ENCODE data around the gene GALNT14. TPM values are rescaled to one million over a fixed set of nuclear protein-coding genes. Genes with fewer than 3 reads are reported as not detected.

GALNT14 gene
- total and polyA plus RNA-seq, 10 of the 15 experiments (the other 5 are each of a cell fraction or from before 2014, with no cell fraction given) = 3.7 to 17.8 (median 6.0) TPM

- RAD21 ChIA-PET (ENCODE audit: unreplicated experiment) = no interaction called here
- H3K79me2 ChIP-seq (ENCODE audit: control insufficient read depth, insufficient read depth, low read length) = no peaks in the 10 kb centered on the region
- DNase-seq (ENCODE audit: low read depth, low spot score) (no peak), ATAC-seq (peak; percentile 45), FAIRE-seq (no peak)
- 3% methylated on average over 4 of the region's 4 CpGs for WGBS (ENCODE audit: insufficient coverage, insufficient replicate concordance, low lambda C conversion rate, missing lambda C conversion rate)
- CTCF ChIA-PET = interaction anchor here (7.3 to 8.5 kb wide), 2 partner anchors 304 to 467 kb away, joined by 89 to 99 read pairs; no protein-coding TSS in a partner anchor
- H2AFZ ChIP-seq (ENCODE audit: control insufficient read depth, low read depth, low read length) = no peak overlapping the region
- no peak overlapping the region for H3K4me2 ChIP-seq (ENCODE audit: control insufficient read depth, insufficient read depth)
- POLR2A ChIA-PET = no interaction called here
- peaks cover 14% of the 10 kb centered on the region for H3K4me1 ChIP-seq (ENCODE audit: control insufficient read depth, insufficient read depth, low read length)
- H4K20me1 ChIP-seq (ENCODE audit: control insufficient read depth, insufficient read depth) = no peaks in the 10 kb centered on the region
- no TSS peak for BruUV-seq (replicated peaks)
- no peak overlapping the region for H3K4me3 ChIP-seq
- no peak overlapping the region for H3K9ac ChIP-seq (ENCODE audit: control insufficient read depth, insufficient read depth, low read length)
- H3K27ac ChIP-seq (ENCODE audit: control insufficient read depth, insufficient read depth) = no peak overlapping the region
- no peaks in the 10 kb centered on the region for H3K36me3 ChIP-seq (ENCODE audit: control insufficient read depth in 2 of 2, insufficient read depth in 2 of 2, low read length in 1 of 2)
- in situ Hi-C loops (cut with MboI) = loop anchor here (10.0 kb wide), 1 partner anchor 297 kb away; no protein-coding TSS in a partner anchor
- SMC1A ChIA-PET (ENCODE audit: uncharacterized antibody, unreplicated experiment) = no interaction called here
- TF ChIP-seq JUNB (IDR thresholded peaks at IDR 0.05) = no peak
- no peak for TF ChIP-seq RELA (IDR thresholded peaks at IDR 0.05; ENCODE audit: borderline replicate concordance, partially characterized antibody)
- TF ChIP-seq YBX1 (IDR thresholded peaks at IDR 0.05) = no peak
- TF ChIP-seq PML (IDR thresholded peaks at IDR 0.05; ENCODE audit: low read length) = no peak
- TF ChIP-seq SUPT20H (IDR thresholded peaks at IDR 0.05; ENCODE audit: borderline replicate concordance, control insufficient read depth, low read depth, low read length) = no peak
- TF ChIP-seq NR2F1 (conservative IDR thresholded peaks at IDR 0.05) = no peak
- no peak for TF ChIP-seq FOS (IDR thresholded peaks at IDR 0.05; ENCODE audit: borderline replicate concordance, extremely low read depth, insufficient read length)
- no peak for TF ChIP-seq PBX3 (IDR thresholded peaks at IDR 0.05; ENCODE audit: insufficient replicate concordance, low read depth, low read length)
- no peak for TF ChIP-seq POLR2AphosphoS5 (IDR thresholded peaks at IDR 0.05; ENCODE audit: low read length)
- no peak for TF ChIP-seq E2F8 (IDR thresholded peaks at IDR 0.05; ENCODE audit: low read depth, partially characterized antibody)
- no peak for TF ChIP-seq PAX8 (IDR thresholded peaks at IDR 0.05)
- TF ChIP-seq ZNF207 (IDR thresholded peaks at IDR 0.05; ENCODE audit: borderline replicate concordance) = no peak
- no peak for TF ChIP-seq MYC (IDR thresholded peaks at IDR 0.05; ENCODE audit: insufficient read depth, insufficient read length, insufficient replicate concordance, low read length, severe bottlenecking)
- no peaks in the 10 kb centered on the region for H3K27me3 ChIP-seq (replicated peaks in 1 of 2; ENCODE audit: control insufficient read depth in 2 of 2, insufficient read depth in 2 of 2, low read length in 1 of 2)
- no peaks in the 10 kb centered on the region for H3K9me3 ChIP-seq (replicated peaks; ENCODE audit: control insufficient read depth, insufficient read depth, low read length)
- intact Hi-C loops (cut with micrococcal nuclease; ENCODE audit: unreplicated experiment) = loop anchor here (10.0 kb wide), 1 partner anchor 703 kb away; no protein-coding TSS in a partner anchor
Observed at GRCh38 chr2:30867385-30867784, 270.9 kb downstream of the GALNT14 start.
